Activated gamma-delta T cell treated with Interleukin-2 at 50 U/mL for 16 hours (primary cell): ENCODE results near the gene MPRIP.
"Not testable (repeated sequence)": the region's sequence is repeated elsewhere in the genome, so short reads cannot be mapped to it uniquely, and the experiment has no call there.

Experiments used
- DNase-seq: peaks from one replicate; pipeline ENCODE4 v3.0.0-alpha.2; 2020

Gene MPRIP

DNA sequence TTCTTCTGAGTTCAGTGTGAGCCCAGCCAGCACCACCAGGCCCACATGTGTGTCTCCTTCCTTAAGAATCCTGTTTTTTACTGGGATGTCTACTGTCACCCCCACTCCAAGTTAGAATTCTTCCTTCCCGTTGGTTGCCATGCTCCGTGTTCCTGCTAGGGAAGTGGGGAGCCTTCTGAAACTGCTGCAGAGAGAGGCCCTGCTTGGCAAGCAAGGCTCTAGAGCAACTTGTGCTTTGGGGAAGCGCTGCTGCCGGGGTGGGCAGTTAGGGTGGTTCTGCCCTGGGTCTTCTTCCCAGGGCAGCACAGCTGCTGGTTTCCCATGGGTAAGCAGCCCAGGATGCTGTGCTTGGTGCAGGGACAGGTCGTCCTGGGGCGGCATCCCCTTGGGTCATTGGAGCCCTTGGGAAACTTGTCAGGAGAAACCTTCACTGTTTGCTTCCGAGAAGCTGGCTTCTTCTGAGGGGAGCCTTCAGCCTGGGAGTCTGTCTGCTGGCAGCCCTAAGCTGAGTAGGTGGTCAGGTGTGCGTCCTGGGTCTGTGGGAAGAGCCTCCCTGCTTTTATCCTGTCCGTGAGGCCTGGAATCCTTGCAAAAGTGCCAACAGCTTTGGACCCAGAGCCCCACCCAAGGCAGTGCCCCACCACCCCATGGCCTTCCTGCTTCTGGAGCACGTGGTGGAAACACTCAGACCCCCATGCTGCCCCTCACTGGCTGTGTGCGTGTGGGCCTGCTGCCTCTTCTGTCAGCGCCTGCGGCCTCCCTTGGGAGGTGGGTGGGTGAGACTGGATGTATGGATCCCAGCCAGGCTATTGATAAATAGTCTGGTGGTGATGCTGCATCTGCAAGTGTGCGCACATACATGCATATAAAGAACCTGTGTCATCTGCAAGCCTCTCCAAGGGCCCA is 92.0 kb downstream of the MPRIP start:
- DNase-seq: no peak

DNA sequence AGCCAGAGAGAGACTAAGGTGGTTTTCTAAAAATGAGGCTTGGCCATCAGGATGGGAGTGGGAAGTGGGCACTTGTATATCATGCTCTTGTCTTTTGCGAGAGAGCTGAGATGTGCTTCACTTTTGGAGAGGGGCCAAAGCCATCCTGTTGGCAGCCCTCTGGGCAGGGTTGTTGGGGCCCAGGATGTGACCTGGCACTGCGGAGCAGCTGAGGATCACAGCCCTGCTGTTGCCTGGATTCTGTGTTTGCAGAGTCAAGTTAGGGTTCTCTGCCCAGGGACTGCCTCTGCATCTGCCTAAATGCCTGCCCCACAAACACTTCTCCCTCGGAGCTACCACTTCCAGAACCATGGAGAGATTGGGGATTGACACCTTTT is 92.7 kb downstream of the MPRIP start:
- no peak for DNase-seq

DNA sequence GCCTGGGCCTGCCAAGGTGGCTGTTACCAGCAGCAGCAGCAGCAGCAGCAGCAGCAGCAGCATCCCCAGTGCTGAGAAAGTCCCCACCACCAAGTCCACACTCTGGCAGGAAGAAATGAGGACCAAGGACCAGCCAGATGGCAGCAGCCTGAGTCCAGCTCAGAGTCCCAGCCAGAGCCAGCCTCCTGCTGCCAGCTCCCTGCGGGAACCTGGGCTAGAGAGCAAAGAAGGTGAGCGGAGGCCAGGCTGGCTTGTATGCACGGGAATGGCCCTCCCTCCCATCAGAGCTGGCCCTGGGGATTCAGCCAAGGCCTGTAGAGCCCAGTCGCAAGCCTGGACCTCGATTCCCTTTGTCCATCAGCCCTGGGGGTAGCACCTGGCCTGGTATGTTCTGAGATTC is 94.0 kb downstream of the MPRIP start:
- DNase-seq: not testable (repeated sequence)

DNA sequence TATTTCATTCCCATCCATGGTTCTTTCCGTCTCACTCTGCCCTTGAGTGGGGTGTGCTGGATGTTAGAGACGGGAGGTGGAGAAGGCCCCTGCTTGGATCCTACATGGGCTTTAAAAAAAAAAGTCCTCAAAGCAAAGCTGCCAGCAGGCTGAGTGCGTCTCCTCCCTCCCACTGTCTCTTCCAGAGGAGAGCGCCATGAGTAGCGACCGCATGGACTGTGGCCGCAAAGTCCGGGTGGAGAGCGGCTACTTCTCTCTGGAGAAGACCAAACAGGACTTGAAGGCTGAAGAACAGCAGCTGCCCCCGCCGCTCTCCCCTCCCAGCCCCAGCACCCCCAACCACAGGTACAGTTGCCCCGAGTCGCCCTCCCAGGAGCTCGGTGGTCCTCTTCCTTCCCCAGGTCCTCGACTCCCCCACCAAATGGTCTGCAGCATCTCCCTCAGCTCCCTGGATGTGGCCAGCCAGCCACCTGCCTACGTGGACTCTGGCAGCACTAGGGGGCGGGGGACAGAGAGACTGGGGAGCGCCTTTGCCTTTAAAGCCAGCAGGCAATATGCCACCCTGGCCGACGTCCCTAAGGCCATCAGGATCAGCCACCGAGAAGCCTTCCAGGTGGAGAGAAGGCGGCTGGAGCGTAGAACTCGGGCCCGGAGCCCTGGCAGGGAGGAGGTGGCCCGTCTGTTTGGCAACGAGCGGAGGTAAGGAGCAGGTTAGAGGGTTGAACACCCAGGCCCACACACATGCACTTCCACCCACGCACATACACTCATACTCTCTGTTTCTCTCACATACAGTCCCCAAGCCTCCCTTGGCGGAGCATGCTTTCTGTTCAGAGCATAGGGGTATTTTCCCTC is 95.7 kb downstream of the MPRIP start:
- no peak for DNase-seq

DNA sequence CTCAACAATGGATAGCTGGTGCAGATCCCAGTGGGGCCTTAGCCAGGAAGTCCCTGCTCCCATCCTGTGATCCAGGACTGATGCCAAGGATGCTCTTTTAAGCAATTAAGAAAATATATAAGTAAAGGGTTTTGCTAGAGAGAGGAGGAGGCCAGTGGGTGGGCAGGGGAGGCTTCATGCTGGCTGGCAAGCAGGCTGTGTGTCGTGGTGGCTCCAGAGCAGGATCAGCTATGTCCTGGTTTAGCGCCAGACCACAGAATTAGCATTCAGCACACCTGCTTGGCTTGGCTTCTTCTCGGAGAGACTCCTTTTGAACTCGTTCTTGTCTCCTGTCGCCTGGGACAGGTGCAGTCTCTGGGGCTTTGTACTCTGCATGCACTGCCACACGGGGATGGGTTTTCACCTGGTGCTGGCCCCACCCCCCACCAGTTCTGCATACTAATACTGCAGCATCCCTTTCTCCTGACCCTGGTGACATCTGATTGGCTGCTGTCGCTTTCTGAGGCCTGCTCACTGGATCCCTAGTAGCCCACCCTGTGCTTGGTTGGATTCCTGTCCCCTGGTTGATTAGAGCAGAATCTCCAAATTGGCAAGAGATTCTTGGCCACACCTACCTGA is 97.8 kb downstream of the MPRIP start:
- DNase-seq: no peak

DNA sequence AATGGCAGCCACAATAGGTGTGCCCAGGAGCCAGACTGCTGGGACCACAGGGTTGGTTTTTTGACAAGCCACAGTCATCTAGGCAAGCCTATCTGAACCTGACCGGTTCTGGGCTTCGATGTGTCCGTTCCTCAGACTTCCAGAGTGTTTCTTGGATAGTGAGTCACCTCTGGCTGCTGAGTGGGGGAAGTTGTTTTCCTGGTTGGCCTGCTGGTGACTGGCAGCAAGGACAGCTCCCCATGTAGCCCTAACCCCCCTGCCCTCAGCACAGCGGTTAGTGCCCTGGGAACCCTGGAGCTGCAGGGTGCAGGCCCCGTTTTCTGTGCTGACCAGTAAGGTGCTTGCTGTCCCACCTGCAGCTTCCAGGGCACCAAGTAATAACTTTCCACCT is 98.3 kb downstream of the MPRIP start:
- DNase-seq: no peak

DNA sequence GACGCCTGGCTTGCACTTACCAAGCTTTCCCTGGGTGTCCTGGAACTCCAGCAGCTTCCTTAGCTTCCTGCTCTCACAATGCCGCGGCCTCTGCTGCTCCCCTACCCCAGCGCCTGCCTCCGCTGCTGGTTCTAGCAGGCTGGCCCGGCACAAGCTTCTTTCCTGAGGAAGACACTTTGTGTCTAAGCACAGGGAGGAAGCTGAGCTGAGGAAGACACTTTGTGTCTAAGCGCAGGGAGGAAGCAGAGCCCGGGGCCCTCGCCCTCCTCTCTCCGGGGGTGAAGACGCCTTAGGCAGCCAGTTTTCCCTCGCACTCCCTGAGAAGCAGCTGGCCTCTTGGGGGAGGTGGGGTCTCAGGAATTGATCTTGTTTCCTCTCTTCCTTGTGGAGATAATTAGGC is 99.0 kb downstream of the MPRIP start:
- no peak for DNase-seq

DNA sequence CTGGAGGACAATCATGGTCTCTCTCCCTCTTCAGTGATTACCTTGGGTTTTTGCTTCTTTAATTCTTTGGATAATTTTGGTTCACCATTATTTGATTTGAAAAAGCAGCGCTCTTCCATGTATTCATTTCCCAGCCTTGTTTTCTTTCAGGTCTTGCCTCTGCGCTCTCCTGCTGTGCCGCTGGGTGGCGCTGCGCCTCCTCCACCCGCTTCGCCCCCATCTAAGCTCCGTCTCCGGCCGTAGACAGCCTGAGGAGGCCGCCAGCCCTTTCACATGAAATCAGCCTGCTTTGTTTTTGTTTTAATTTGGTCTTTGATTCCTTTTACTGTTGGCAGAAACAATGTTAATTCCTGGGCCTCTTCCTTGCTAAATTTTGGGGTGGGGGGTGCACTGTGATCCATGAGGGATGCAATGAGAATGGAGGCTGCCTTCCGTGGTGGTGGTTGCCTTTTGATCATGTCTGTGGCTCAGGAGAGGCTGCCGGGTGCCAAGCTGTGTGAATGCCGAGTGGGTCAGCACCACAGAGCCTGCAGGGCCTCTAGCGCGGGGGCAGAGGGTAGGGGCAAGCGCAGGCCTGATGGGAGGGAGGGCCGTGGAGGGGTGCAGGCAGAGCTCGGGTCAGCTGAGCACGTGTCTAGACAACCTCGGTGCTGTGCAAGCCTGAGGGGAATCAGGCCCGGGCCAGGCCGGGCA is 99.7 kb downstream of the MPRIP start:
- peak; percentile 41 for DNase-seq

DNA sequence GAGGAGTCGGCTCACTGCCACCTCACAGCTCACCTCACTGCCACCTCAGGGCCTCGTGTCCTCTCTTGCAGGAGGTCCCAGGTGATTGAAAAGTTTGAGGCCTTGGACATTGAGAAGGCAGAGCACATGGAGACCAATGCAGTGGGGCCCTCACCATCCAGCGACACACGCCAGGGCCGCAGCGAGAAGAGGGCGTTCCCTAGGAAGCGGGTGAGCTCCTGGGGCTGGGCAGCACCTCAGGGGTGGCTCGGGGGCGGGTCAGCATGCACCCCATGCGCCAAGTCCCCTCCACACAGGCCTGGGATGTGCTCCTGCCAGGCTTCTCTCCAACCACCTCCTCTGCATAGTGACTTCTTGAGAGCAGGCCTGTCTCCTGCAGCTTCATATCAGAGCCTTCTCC is 100.3 kb downstream of the MPRIP start:
- no peak for DNase-seq

DNA sequence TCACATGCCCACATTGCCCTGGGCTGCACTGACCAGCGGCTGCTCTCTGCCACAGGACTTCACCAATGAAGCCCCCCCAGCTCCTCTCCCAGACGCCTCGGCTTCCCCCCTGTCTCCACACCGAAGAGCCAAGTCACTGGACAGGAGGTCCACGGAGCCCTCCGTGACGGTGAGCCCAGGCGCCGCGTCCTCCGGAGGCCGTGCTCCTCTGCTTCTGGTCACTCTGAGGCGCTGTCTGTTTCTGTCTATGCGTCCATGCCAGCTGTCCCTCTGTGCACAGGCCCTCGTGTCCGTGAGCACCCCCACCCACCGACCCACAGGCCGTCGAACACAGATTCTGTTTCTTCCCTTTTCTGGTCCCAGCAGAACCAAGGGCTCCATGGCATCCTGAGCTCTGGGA is 101.2 kb downstream of the MPRIP start:
- no peak for DNase-seq

DNA sequence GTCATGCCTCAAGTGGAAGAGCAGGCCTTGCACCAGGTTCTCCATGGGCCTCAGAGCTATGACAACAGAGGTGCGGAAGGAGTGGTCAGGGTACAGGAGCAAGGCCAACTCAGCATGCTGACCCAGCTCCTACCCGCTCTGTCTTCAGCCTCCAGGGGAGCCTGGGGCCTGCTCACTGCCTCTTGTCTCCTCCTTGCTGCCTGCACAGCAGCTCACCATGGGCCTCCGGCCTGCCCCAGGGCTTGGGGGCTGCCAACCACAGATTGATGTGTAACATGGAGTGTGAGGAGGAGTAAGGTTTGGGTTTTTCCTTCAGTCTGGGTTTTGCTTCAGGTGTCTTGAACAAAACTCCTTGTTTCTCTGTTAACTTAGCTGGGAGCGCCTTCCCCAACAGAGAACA is 101.8 kb downstream of the MPRIP start:
- DNase-seq: no peak

DNA sequence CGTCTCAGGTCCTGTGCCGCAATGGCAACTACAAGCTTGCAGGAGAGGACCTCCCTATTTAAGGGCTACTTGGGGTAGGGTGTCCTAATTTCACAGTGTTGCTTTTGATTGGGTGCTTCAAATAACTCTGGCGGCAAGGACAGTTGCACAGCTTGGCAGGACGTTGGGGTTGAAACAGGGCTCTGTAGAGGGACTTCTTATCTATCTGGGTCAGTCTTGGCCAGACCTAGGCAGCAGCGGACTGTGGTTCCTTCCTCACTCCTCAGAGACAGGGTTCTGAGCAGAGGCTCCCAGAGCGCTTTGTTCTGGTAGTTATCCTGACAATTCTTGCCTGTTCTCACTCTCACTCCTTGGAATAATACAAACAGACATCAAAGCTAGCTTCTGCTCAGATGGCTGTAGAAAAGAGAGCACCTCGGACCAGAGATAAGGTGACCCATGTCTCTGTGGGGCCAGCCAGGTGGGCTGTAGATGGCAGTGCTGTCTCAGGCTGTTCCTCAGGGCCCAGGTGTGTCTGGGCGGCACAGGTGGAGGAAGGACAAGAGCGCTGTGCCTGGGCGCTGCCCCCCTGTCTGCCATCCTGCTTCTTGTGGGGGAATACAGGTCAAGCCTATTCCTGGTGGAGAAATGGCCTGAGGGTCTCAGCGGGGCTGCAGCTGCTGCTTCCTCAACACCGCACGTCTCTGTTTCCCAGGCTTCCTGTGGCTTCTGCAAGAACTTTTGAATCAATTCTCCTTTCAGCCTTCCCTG is 102.8 kb downstream of the MPRIP start:
- no peak for DNase-seq

DNA sequence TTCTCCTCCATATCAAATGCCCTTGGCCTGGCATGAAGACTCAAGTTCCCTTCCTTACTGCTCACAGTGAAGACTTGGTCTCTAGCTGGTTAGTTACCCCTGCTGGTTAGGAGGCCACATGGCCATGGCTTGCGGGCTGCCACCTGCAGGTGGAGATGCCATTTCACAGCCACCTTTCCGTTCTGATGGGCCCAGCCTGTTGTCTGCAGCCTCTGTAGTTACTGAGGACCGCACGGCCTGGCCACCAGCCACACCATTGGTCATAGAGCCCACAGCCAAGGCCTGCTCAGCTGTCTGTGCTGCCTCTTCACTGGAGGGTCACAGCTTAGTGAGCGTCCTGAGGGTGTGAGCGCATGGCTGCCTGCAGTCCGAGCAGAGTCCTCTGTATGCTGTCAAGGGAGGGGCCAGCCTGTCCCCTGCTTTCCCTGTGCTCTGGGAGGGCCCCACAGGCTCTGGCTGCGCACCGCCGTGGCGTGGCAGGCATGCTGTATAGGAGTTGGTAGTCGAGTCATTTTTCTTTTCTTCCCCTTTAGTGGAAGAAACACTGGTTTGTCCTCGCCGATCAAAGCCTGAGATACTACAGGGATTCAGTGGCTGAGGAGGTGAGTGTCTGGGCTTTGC is 104.6 kb downstream of the MPRIP start:
- DNase-seq: peak; percentile 20

DNA sequence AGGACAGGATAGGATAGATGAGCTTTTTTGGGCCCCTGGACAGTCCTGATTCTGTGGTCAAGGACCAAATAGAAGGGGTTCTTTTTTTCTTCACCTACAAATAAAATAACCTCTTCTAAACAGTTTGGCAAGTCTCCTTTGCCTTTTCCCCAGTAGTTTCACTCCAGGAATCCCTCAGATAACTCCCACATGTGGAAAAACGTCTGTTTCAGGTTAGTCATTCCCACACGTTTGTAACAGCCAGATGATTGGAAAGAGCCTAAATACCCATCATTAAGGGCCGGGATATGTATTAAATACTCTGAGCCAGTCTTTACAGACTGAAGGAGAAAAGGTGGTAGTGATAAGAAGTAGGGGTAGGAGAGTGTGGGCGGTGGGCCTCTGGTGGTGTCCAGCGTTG is 105.6 kb downstream of the MPRIP start:
- no peak for DNase-seq

DNA sequence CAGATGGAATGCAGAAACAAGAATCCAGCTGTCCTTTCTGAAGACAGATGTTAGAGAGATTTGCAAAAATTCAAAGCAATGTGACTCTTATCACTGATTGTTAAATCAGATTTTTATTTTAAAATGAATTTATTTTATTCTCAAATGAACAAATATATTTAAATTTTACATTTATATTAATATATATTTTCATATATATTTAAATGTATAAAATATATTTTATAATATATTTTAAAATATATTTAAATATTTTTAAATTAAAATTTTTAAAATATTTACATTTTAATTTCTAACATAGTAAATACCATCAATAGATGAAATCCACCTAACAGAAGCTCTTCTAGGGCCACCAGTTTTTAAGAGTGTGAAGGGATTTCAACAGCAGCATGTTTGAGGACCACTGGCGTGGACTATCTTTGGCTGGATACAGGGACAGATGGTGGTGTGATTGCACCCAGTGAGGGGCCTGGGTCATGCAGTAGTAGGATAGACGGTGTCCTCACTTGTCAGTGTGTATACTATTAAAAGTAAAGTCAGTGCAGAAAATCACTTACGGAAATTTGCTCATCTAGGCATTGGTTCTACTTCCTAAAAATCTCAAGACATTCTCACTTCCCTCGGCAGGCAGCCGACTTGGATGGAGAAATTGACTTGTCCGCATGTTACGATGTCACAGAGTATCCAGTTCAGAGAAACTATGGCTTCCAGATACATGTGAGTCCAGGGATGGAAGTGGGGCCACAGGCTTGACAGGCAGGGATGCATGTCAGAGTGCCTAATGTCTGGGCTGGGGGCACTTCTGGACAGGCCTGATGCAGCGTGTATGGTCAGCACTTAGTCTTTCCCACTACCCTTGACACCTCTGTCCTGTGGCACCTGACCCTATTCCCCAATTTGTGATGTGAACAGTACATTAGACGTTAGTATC is 107.5 kb downstream of the MPRIP start:
- no peak for DNase-seq

DNA sequence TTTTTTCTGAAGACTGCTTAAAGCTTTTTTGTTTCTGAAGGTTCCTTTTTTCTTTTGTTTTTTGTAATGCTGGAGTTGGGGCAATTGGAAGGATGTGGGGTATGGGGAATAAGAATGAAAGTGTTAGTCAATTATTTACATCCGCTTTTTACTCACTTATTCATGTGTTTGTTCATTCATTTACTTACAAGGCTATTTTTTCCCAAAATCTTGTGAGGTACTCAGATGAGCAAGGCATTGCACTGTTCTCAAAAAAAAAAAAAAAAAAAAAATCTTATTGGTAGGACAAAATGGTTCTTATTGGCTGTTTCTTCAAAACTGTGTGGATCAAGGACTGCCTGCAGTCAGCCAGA is 108.2 kb downstream of the MPRIP start:
- DNase-seq: no peak

DNA sequence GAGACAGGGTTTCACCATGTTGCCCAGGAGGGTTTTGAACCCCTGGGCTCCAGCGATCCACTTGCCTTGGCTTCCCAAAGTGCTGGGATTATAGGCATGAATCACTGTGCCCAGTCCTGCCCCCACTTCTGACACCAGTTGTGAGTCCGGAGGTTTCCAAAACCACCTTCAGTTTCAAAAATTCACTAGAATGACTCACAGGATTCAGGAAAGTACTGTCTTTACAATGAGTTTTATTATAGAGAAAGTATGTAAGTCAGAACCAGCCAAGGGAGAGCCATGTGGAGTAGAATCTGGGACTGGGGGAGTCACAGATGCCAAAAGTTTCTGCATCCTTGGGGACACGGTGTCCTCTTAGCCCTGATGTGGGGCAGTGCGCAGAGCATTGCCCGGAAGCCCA is 108.8 kb downstream of the MPRIP start:
- DNase-seq: no peak

DNA sequence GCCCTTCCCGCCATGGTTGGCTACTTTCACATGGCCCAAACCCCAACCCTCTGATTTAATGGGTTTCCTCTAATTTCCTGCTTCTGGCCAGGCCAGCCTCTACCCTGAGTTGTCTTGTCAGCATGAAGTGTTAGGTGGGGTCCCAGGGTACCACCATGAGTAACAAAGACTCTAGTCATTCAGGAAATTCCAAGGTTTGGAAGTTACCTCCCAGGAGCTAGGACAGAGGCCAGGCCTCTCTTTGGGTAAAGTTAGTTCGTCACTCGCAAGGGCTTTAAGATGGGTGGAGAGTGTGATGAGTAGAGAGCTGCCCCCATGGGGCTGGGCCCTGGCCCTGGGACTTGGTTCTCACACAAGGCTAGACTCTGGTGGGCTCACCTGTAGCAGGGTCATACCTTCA is 109.3 kb downstream of the MPRIP start:
- DNase-seq: no peak

DNA sequence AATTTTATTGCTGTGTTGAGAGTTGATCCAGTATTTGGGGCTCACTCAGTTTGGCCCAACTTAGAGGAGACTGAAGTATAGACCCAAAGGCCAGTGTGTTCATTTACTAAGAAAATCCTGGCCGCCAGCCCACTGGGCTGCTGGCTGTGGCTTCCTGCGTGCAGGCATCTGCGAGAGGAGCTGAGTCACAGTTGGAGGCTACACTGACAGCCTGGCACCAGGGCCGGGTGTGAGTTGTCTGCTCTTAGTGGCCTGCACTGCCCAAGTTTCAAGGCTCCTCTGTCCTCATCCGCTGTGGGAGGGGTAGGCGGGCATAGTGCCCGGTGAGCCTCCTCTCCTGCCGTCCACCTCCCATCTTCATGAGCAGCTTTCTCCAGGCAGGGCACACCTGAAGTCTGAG is 109.7 kb downstream of the MPRIP start:
- DNase-seq: peak; percentile 47

DNA sequence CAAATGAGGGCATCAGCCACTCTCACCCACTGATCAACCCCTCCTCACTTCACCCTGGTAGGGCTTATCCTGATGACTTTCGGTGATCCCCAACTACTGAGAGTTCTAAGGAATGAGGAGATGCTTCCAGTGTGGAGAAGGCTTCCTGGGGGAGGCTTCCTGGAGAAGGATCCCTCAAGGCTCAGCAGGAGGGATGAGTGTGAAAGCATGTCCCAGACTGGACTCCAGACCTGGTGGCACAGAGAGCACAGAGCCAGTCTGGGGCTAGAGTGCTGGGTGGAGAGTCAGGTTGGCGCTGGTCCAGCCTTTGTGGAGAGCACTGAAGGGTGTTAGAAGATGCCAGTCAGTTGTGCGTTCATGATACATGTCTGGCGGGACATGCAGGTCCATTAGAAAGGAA is 110.1 kb downstream of the MPRIP start:
- no peak for DNase-seq

DNA sequence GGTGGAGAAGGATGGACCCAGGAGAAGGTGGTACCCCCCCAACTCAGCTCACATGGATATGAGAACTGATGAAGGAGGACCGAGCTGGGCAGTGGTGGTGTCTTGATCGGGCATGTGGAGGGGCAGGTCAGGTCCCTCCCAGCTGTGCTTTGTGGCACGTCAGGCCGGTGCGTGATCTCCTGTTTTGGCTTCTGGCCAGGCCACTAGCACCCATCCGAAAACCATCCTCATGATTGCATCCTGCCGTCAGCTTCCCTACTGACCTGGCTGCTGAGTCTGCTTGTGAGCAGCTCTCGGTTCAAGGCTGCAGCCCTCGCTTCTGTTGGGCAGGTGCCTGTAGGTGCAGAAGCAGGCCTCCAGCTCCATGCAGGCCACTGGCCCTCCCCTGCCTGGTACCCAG is 110.8 kb downstream of the MPRIP start:
- DNase-seq: no peak
